H4 (cell line): Measurements from ENCODE around the gene NUDCD3. TPM values are rescaled to one million over a fixed set of nuclear protein-coding genes. Genes with fewer than 3 reads are reported as not detected.
"Not testable (repeated sequence)": the region's sequence is repeated elsewhere in the genome, so short reads cannot be mapped to it uniquely, and the experiment has no call there.

Source experiments
- DNase-seq: peaks from one replicate; pipeline ENCODE4 v3.0.0-alpha.2; 2015; ENCODE audit warnings: low spot score
- total RNA-seq: library from RNA; depleted of rRNA; stranded (reverse); fragments of >200 nt; shearing (Covaris generic); gene quantifications from 2 replicates; pipeline ENCODE4 v1.2.3, GENCODE V29; 2014

Gene NUDCD3
- total RNA-seq, 1 experiment from 2014 or later = 81.1 TPM

DNA sequence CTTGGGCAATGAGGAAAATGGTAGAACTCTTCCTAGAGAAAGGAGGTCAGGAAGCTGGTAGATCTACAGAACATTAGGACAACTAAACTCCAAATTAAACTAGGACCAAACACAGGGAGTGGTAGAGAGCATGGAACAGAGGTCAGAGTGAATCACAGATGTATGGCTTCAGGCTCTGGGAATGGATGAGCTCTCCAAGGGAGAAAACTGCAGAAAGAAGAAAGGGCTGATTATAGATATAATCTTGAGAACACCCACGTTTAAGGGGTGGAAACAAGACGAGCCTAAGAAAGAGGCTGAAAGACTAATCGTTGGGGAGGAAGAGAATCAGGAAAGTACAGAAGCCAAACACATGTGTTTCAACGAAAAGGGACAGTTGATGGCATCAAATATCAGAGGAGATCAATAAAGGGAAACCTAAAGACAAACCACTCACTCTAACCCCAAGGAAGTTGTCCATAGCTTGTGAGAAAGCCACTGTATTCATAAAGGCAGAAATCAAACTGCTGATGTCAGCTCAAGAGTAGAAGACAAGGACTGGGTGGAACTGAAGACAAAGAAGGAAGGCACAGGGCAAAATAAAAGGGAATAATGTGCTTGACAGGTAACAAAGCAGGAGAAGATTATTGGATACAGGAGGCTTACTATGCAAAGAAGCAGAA lies 41.4 kb downstream of the NUDCD3 start:
- no peak for DNase-seq

DNA sequence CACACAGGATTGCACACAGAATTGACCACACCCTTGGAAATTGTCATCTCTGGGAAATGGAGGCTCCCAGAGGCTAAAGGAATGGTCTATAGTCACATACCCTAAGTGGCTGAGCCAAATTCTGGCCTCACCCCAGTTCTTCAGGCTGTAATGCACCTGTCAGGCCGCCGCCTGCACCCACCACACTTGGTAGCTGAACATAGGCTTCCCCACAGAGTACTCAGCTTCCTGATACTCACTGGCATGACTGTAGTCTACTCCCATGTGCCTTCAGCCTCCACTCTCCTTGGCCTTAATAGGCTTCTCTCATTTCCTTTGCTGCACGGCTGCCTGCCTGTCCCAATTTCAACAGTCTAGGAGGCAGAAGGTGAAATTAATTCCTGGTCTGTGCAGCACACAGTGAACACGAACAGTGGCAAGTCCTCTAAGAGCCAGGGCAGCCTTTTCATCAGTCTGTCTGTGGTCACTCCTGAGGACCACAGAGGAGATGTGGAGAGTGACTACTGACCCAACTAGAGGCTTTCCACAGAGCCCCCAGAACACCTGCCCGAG lies 42.5 kb downstream of the NUDCD3 start:
- DNase-seq = no peak

- no peak for DNase-seq
Measured at GRCh38 chr7:44445986-44446671, 44.3 kb downstream of the NUDCD3 start.

GRCh38 chr7:44441079-44441478 lies 49.4 kb downstream of the NUDCD3 start:
- DNase-seq = no peak

DNA sequence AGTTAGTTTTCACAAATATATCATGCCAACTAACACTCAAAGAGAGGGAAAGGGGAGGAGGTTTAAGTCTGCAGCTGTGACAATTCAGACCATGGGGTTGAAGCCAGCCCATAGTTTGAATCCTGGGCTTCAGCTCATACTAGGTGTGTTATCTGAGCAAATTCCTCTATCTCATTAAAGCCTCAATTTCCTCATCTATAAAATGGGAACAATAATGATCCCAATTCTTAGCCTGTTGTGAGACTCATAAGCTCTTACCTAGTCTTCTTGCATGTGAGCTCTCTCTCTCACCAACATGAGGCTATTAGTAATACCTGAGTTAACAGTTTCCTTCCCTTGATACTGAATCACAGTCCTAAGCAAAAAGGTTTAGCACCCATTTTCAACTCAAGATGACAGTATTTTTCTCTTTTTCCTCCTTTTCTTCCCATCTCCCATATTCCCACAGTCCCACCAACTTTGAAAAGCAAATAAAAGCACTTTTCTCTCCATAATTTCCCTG lies 49.8 kb downstream of the NUDCD3 start:
- DNase-seq = no peak

DNA sequence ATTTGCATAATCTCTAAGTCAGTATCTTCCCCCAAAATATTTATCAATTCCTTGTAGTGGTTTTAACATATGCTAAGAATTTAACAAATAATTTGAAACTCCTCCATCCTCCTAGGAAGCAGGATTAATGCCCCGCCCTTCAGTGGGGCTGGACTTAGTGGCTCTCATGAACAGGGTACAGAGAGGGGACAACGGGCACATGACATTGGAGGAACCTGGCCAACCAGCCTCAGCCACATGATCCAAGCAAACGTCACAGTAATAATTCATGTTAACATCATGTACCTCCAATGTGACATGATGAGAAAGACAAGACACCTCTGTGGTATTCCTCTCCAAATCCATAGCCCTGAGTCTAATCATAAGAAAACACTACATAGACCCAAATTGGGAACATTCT lies 50.5 kb downstream of the NUDCD3 start:
- no peak for DNase-seq

- no peak for DNase-seq
Measured at GRCh38 chr7:44438816-44439215, 51.6 kb downstream of the NUDCD3 start.

DNA sequence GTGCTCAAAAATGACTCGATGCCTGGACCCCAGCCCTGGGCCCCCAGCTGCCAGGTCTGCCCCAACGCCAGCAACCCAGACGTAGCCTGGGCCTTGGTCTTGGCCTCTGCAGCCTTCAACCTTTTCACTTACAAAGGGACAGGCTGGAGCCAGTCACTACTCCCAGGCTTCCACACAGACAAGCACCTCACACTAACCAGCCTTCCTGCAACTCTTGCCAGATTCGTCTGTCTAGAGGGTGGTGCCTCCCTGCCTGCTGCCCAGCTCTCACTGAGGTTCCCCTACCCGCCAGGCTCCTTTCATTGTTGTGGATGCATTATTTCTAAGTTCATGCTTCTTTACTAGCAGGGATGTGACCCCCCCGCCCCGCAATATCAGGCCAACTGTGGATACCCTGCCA lies 56.3 kb downstream of the NUDCD3 start:
- DNase-seq = no peak

DNA sequence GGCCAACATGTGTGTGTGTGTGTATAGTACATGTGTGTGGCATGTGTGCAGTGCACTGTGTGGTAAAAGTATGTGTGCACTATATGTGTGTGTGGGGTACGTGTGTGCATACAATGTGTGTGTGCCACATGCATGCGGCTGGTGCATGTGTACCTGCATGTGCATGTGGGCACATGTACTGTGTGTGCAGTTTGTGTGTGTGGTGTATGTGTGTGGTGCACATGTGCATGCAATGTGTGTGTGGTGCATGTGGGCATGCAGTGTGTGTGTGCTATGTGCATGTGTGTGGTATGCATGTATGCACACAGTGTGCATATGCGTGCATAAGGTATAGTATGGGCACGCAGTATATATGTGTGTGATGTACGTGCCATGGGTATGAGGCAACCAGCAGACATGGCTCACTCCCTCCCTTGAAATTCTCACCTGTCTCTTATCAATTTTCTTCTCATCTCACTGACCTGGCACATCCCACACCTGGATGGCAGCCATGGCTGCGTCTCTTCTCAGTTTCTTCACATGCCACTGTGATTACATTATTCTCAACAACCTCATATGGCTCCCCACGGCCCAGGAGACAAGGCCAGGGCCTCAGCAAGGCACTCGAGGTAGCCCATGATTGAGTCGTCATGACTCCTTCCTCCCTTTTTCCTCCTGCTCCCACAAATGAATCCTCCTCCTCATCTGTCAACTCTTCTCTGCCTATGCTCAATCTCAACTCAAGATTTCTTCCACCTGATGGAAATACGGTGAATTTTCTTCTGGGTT lies 57.0 kb downstream of the NUDCD3 start:
- no peak for DNase-seq

DNA sequence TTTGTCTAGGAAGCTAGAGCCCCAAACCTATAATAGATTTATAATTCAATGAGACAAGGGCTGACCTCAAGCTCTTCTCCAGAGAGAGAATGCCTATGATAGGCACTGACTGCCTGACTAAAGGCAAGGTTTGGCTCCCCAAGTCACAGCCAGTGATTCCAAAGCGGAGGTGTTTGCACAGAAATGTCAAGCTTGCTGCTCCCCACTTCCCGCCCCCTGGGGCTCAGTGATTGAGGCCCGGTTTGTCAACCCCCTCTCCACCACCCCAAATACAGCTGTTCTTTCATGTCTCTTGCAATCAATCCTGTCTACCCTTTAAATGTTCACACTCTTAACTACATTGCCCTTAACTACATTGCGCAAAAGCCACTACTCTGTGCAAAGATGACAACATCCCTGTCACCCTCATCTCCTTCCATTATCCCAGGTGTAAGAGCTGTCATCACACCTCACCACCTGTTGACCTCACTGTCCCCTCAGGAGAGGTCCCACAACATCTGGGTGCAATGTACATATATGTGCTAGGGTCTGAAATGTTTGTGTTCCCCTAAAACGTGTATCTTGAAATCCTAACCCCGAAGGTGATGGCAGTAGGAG lies 58.0 kb downstream of the NUDCD3 start:
- no peak for DNase-seq

DNA sequence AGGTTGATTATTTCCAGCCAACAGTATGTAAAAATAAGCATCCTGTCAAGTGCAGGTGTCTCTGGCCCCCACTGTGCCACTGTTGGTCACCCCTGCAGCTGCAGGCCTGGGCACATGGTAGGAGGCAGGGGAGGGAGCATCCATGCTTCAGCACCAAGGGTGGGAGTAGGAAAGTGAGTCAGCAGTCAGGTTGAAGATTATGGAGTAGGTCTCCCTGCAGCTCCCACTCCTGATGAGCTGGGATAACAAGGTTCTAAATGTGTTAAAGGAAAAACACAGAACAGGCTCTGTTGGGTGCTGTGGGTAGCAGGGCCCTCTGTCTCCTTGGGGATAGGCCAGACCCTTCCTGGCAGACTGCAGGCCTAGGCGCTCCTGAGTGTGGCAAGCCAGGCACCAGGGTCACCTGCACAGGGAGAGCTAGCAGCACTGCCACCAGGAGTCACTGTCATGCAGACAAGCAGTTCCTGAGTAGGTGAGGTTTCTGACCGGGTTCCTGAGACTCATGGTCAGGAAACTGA lies 59.3 kb downstream of the NUDCD3 start:
- DNase-seq = no peak

DNA sequence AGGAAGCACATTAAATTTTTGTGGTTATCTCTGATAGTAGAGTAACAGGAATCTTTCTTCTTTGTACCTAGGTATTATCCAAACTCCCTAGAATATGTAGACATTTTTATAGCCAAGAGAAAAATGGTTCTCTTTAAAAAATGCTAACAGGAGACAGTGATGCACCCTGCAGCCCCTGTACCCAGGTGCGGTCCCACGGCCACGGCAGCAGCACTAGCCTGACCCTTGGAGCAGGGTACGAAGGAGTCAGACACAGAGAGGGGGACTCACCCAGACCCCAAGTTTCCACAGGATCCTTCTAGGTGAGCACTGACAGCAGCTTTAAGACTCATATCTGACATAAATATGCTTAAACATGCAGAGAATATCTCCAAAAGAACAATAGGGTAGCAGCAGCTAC lies 60.4 kb downstream of the NUDCD3 start:
- no peak for DNase-seq

DNA sequence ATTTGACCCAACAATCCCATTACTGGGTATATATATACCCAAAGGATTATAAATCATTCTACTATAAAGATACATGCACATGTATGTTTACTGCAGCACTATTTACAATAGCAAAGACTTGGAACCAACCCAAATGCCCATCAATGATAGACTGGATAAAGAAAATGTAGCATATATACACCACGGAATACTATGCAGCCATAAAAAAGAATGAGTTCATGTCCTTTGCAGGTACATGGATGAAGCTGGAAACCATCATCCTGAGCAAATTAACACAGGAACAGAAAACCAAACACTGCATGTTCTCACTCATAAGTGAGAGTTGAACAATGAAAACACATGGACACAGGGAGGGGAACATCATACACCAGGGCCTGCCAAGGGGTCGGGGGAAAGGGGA lies 65.7 kb downstream of the NUDCD3 start:
- not testable (repeated sequence) for DNase-seq

DNA sequence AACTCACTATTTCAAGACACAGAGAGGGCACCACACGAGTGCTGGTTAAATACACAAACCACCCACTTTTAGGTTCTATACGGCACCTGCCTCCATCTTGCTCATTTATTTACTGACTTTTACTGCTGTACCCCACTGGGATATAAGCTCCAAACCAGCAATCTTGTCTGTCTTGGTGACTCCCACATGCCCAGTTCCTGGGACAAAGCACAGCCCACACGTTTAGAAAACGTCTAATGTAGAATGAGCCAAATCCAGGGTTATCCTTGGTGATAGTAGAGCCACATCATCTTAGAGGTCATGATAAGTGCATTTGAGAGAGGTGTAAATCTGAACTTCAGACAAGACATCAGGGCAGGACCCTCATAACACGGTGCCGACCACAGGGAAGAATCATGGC lies 73.5 kb downstream of the NUDCD3 start:
- no peak for DNase-seq

- no peak for DNase-seq
Measured at GRCh38 chr7:44415510-44415909, 74.9 kb downstream of the NUDCD3 start.

GRCh38 chr7:44415047-44415446 lies 75.4 kb downstream of the NUDCD3 start:
- no peak for DNase-seq

DNA sequence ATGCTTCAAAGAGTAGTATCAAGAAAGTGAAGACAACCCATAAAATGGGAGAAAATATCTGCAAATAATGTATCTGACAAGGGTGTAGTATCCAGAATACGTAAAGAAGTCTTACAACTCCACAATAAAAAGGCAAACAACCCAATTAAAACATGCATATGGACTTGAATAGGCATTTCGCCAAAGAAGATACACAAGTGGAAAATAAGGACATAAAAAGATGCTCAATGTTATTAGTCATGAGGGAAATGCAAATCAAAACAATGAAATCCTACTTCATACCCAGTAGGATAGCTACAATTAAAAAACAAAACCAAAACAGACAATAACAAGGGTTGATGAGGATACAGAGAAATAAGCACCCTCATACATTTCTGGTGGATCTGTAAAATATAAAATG lies 79.2 kb downstream of the NUDCD3 start:
- DNase-seq = no peak

DNA sequence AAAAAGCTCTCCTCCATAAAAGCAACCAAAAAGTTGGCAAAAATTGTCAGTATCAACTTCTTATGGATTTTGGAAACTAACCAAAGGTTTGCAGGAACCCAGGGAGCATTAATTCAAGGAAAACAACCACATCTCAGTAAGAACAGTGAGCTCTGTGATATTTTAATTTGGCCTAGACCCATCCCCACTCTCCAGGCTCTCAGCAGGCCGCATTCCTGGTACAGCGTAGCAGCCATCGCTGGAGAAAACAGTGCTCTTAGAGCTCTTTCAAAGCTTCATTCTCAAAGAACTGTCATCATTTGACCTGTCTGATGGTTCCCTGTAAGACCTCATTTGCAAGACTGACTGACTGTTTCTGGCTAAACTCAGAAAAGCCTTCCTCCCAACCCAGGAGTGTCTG lies 81.9 kb downstream of the NUDCD3 start:
- no peak for DNase-seq

- no peak for DNase-seq
Measured at GRCh38 chr7:44403775-44404174, 86.7 kb downstream of the NUDCD3 start.

DNA sequence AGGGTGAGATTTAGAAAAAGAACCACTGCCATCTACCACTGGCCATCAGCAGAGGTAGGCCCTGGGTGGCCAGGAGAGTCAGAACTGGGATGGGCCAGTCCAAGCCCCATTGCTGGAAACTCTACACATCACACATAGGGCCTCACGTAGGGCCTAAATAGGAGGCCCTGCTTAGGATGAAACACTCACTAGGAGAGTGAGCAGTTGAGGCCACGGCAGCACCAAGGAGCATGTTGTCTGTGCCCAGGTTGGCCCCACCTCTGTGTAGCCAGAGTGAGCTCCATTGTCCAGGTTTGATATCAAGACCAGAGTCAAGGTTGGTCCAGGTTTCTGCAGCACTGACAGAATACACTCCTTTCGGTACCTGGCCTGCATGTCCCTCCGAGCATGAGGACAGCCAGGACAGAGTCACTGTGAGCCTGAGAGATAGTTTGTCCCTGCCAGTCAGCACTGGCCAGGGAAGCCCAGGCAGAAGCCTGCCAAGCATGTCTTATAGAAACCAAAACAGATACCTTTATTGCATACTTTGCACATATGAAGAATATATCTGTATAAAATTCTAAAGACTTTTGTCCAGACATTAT lies 87.2 kb downstream of the NUDCD3 start:
- DNase-seq = no peak

- no peak for DNase-seq
Measured at GRCh38 chr7:44402401-44403060, 87.9 kb downstream of the NUDCD3 start.
